GM12878 (cell line): ENCODE results near the gene ECM1. TPM values are rescaled to one million over a fixed set of nuclear protein-coding genes. Genes with fewer than 3 reads are reported as not detected.

ENCODE experiments used
- CBX3 ChIP-seq: fragments of 200-600 bp; sonication (generic); IDR thresholded peaks from 2 replicates; pipeline ENCODE4 v1.6.1; 2016; ENCODE audit warnings: low read depth, borderline replicate concordance
- CREB1 ChIP-seq: IDR thresholded peaks from 2 replicates; pipeline ENCODE4 v1.6.1; 2012; ENCODE audit warnings: low read depth, mild to moderate bottlenecking, inconsistent platforms
- CREM ChIP-seq: IDR thresholded peaks from 2 replicates; pipeline ENCODE4 v1.6.1; 2014; ENCODE audit warnings: antibody characterized with exemption, low read depth
- GABPA ChIP-seq: IDR thresholded peaks from 2 replicates; pipeline ENCODE4 v1.6.1; 2014; ENCODE audit warnings: antibody characterized with exemption, low read depth, mild to moderate bottlenecking, inconsistent platforms
- HCFC1 ChIP-seq: fragments of 150-350 bp; IDR thresholded peaks from 2 replicates; pipeline ENCODE4 v1.6.1; 2014; ENCODE audit warnings: low read length
- LARP7 ChIP-seq: fragments of 450-650 bp; IDR thresholded peaks from 2 replicates; pipeline ENCODE4 v1.6.1; 2017; ENCODE audit warnings: mild to moderate bottlenecking
- MTA2 ChIP-seq: fragments of 450-650 bp; IDR thresholded peaks from 2 replicates; pipeline ENCODE4 v1.6.1; 2016; ENCODE audit warnings: low read depth, mild to moderate bottlenecking, moderate library complexity
- MYC ChIP-seq: IDR thresholded peaks from 2 replicates; pipeline ENCODE4 v1.6.1; 2011; ENCODE audit warnings: mild to moderate bottlenecking, low read length, moderate library complexity, inconsistent platforms; ENCODE audit not compliant: insufficient read depth, insufficient replicate concordance, insufficient read length, severe bottlenecking
- NRF1 ChIP-seq: conservative IDR thresholded peaks from 2 replicates; pipeline ENCODE4 v1.6.1; 2011; ENCODE audit warnings: mild to moderate bottlenecking, low read depth, low read length, improper control_type of control experiment
- POLR2AphosphoS2 ChIP-seq: IDR thresholded peaks from 2 replicates; pipeline ENCODE4 v1.6.1; 2011; ENCODE audit warnings: low read depth, mild to moderate bottlenecking, low read length, improper control_type of control experiment, moderate library complexity
- RAD51 ChIP-seq: fragments of 450-650 bp; IDR thresholded peaks from 2 replicates; pipeline ENCODE4 v1.6.1; 2016; ENCODE audit warnings: moderate library complexity, mild to moderate bottlenecking, inconsistent platforms
- SIX5 ChIP-seq: IDR thresholded peaks from 2 replicates; pipeline ENCODE4 v1.6.1; 2011; ENCODE audit warnings: mild to moderate bottlenecking, low read depth, low read length, moderate library complexity; ENCODE audit not compliant: severe bottlenecking
- SMAD5 ChIP-seq: IDR thresholded peaks from 2 replicates; pipeline ENCODE4 v1.6.1; 2016; ENCODE audit warnings: antibody characterized with exemption, low read depth
- SMARCA5 ChIP-seq: fragments of 450-650 bp; IDR thresholded peaks from 2 replicates; pipeline ENCODE4 v1.6.1; 2017; ENCODE audit warnings: mild to moderate bottlenecking
- WRNIP1 ChIP-seq: IDR thresholded peaks from 2 replicates; pipeline ENCODE4 v1.6.1; 2011; ENCODE audit warnings: low read depth, low read length, improper control_type of control experiment, borderline replicate concordance
- ZZZ3 ChIP-seq: IDR thresholded peaks from 2 replicates; pipeline ENCODE4 v1.6.1; 2011; ENCODE audit warnings: low read depth; ENCODE audit not compliant: control insufficient read depth, insufficient read length
- polyA plus RNA-seq, 11 experiments: library from polyadenylated mRNA; depleted of rRNA in 4 of 11; unstranded in 6 of 11; stranded (reverse) in 5 of 11; fragments of >200 nt; fragmentation: Nextera tagmentation in 4 of 11; fragmentation: Illumina TruSeq in 1 of 11; extraction: Ambion mirVana in 4 of 11; extraction: Trizol in 1 of 11; gene quantifications; 1 replicate in 1 of 11; 2 replicates in 10 of 11; pipeline versions ENCODE4 v1.2.1 to v1.2.3, GENCODE V29; 2011 to 2016; ENCODE audit warnings: inconsistent platforms in 2 of 11, missing spikeins in 2 of 11, low read depth in 1 of 11
- total RNA-seq, 4 experiments: library from RNA; depleted of rRNA in 3 of 4; stranded (reverse); fragments of >200 nt in 3 of 4; fragmentation: Illumina TruSeq in 1 of 4; extraction: Trizol in 1 of 4; gene quantifications; 2 replicates each; pipeline versions ENCODE4 v1.2.1 to v1.2.3, GENCODE V29; 2013 to 2021
- TF ChIP-seq, protein P1 (sequence below): fragments of 450-650 bp; IDR thresholded peaks from 2 replicates; pipeline ENCODE4 v1.6.1; 2018; ENCODE audit warnings: borderline replicate concordance, mild to moderate bottlenecking; ENCODE audit not compliant: partially characterized antibody
- TF ChIP-seq, protein P2 (sequence below): fragments of 450-650 bp; IDR thresholded peaks from 2 replicates; pipeline ENCODE4 v1.6.1; 2017; ENCODE audit warnings: mild to moderate bottlenecking
- TF ChIP-seq, protein P3 (sequence below): IDR thresholded peaks from 2 replicates; pipeline ENCODE4 v1.6.1; 2012; ENCODE audit warnings: mild to moderate bottlenecking, low read depth, low read length

The ECM1 gene
- total and polyA plus RNA-seq, 10 of the 15 experiments (the other 5 are each of a cell fraction or from before 2014, with no cell fraction given) = 0.06 to 1.3 (median 0.60) TPM

DNA sequence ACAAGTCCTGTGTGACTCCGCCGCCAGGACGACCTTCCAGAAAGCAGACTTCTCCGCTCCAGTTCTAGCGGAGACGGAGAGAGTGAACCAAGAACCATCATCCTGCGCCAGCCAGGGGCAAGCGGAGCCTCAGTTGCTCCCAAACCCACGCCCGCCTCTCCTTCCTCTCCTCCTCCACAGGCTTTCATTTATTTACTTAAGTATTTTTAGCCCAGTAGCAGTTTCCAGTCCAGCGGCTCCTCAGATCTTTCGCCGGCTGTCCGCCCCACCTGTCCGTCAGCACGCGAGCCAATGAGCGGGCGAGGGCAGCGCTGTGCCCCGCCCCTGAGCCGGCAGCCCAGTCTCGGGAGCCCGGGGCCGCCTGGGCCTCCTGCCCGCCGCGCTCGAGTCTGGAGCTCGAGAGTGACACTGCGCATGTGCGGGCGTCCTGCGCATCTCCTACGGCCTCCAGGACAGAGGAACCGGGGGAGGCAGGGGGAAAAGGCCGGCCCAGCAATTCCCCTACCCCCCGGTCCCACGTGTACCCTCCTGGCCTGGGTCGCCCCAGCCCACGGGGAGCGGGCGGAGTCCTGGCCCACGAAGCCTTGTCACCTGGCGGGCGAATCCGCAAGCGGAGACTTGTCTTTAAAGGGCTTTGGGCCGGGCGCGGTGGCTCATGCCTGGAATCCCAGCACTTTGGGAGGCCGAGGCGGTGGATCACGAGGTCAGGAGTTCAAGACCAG, 7.6 kb downstream of the ECM1 start, which contains the start of gene FALEC (continued):
- no peak for TF ChIP-seq POLR2AphosphoS2
- TF ChIP-seq, protein P1, sequence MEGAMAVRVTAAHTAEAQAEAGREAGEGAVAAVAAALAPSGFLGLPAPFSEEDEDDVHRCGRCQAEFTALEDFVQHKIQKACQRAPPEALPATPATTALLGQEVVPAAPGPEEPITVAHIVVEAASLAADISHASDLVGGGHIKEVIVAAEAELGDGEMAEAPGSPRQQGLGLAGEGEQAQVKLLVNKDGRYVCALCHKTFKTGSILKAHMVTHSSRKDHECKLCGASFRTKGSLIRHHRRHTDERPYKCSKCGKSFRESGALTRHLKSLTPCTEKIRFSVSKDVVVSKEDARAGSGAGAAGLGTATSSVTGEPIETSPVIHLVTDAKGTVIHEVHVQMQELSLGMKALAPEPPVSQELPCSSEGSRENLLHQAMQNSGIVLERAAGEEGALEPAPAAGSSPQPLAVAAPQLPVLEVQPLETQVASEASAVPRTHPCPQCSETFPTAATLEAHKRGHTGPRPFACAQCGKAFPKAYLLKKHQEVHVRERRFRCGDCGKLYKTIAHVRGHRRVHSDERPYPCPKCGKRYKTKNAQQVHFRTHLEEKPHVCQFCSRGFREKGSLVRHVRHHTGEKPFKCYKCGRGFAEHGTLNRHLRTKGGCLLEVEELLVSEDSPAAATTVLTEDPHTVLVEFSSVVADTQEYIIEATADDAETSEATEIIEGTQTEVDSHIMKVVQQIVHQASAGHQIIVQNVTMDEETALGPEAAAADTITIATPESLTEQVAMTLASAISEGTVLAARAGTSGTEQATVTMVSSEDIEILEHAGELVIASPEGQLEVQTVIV = no peak
- no peak for TF ChIP-seq GABPA
- TF ChIP-seq SMARCA5 = no peak
- TF ChIP-seq SMAD5 = no peak
- TF ChIP-seq MYC = no peak
- no peak for TF ChIP-seq LARP7
- TF ChIP-seq RAD51 = no peak
- TF ChIP-seq, protein P2, sequence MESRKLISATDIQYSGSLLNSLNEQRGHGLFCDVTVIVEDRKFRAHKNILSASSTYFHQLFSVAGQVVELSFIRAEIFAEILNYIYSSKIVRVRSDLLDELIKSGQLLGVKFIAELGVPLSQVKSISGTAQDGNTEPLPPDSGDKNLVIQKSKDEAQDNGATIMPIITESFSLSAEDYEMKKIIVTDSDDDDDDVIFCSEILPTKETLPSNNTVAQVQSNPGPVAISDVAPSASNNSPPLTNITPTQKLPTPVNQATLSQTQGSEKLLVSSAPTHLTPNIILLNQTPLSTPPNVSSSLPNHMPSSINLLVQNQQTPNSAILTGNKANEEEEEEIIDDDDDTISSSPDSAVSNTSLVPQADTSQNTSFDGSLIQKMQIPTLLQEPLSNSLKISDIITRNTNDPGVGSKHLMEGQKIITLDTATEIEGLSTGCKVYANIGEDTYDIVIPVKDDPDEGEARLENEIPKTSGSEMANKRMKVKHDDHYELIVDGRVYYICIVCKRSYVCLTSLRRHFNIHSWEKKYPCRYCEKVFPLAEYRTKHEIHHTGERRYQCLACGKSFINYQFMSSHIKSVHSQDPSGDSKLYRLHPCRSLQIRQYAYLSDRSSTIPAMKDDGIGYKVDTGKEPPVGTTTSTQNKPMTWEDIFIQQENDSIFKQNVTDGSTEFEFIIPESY = no peak
- no peak for TF ChIP-seq CBX3
- no peak for TF ChIP-seq HCFC1
- no peak for TF ChIP-seq WRNIP1
- no peak for TF ChIP-seq SIX5
- TF ChIP-seq, protein P3, sequence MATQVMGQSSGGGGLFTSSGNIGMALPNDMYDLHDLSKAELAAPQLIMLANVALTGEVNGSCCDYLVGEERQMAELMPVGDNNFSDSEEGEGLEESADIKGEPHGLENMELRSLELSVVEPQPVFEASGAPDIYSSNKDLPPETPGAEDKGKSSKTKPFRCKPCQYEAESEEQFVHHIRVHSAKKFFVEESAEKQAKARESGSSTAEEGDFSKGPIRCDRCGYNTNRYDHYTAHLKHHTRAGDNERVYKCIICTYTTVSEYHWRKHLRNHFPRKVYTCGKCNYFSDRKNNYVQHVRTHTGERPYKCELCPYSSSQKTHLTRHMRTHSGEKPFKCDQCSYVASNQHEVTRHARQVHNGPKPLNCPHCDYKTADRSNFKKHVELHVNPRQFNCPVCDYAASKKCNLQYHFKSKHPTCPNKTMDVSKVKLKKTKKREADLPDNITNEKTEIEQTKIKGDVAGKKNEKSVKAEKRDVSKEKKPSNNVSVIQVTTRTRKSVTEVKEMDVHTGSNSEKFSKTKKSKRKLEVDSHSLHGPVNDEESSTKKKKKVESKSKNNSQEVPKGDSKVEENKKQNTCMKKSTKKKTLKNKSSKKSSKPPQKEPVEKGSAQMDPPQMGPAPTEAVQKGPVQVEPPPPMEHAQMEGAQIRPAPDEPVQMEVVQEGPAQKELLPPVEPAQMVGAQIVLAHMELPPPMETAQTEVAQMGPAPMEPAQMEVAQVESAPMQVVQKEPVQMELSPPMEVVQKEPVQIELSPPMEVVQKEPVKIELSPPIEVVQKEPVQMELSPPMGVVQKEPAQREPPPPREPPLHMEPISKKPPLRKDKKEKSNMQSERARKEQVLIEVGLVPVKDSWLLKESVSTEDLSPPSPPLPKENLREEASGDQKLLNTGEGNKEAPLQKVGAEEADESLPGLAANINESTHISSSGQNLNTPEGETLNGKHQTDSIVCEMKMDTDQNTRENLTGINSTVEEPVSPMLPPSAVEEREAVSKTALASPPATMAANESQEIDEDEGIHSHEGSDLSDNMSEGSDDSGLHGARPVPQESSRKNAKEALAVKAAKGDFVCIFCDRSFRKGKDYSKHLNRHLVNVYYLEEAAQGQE = no peak
- no peak for TF ChIP-seq MTA2
- TF ChIP-seq CREM = no peak
- no peak for TF ChIP-seq CREB1
- TF ChIP-seq NRF1 = peak; percentile 87
- no peak for TF ChIP-seq ZZZ3
